ENCODE measurements around the gene MTMR12.

DNA sequence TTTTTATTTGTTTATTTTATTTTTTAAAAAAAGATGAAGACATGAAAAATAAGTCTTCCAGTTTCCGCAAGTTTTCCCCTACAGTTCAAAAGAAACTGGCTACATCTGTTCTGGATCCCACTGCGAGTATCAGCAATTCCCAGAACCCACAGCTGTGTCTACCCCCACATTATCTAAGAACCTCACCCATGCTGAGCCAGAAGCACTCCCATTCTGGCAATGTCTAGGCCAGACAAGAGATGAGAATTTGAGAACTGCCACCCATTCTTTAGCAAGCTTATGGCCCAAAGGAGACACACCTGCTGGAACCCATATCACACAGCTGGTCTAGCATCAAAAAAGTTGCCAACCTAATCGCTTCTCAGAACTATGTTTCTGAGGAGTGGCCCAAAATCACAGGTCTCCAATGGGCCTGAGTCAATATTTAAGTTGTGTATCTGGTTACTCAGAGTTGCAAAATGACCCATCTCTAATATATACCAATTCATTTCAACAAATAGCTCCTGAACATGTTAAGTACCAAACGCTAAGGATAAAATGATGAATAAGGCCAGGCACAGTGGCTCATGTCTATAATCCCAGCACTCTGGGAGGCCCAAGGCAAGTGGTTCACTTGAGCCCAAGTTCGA lies 27.1 kb downstream of the MTMR12 start:
- TF ChIP-seq MXI1 (IDR thresholded peaks at IDR 0.05; ENCODE audit: borderline replicate concordance, low read depth, low read length) (no peak), RFX5 (IDR thresholded peaks at IDR 0.05; ENCODE audit: low read depth, low read length) (no peak), MAFK (IDR thresholded peaks at IDR 0.05; ENCODE audit: low read depth, low read length) (no peak), CHD1 (IDR thresholded peaks at IDR 0.05; ENCODE audit: low read depth, low read length) (no peak)
- TF ChIP-seq, protein P1, sequence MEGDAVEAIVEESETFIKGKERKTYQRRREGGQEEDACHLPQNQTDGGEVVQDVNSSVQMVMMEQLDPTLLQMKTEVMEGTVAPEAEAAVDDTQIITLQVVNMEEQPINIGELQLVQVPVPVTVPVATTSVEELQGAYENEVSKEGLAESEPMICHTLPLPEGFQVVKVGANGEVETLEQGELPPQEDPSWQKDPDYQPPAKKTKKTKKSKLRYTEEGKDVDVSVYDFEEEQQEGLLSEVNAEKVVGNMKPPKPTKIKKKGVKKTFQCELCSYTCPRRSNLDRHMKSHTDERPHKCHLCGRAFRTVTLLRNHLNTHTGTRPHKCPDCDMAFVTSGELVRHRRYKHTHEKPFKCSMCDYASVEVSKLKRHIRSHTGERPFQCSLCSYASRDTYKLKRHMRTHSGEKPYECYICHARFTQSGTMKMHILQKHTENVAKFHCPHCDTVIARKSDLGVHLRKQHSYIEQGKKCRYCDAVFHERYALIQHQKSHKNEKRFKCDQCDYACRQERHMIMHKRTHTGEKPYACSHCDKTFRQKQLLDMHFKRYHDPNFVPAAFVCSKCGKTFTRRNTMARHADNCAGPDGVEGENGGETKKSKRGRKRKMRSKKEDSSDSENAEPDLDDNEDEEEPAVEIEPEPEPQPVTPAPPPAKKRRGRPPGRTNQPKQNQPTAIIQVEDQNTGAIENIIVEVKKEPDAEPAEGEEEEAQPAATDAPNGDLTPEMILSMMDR (conservative IDR thresholded peaks at IDR 0.05; ENCODE audit: low read depth, low read length): no peak

Data from IMR-90 (cell line).